NCI-H1105 treated with DMSO at 0.1 percent for 48 hours (cell line): ENCODE results near the gene CCL18.
"Not testable (repeated sequence)": the region's sequence is repeated elsewhere in the genome, so short reads cannot be mapped to it uniquely, and the experiment has no call there.

Source experiments
- DNase-seq: peaks from one replicate; lab custom pipeline; 2025; lab: John Stamatoyannopoulos, UW

CCL18 gene

GRCh38 chr17:36071751-36072150, 7.7 kb downstream of the CCL18 start:
- no peak for DNase-seq

- DNase-seq: peak; percentile 33
Measured at GRCh38 chr17:36072431-36073121, 8.5 kb downstream of the CCL18 start.

DNA sequence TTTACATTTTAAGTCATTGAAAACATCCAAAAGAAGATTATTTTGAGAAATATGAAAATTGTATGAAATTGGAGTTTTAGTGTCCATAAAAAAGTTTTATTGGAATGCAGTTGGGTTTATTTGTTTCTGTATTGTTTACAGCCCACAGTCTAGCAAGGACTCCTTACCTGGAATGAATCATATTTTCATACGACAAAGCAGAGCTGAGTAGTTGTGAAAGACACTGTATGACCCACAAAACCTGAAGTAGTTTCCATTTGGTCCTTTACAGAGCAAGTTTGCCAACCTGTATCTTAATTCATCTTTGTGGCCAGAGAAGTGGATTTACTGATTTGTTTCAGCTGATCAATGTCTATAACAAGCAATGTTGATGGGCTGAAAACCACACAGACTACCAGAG, 10.3 kb downstream of the CCL18 start:
- DNase-seq: no peak

DNA sequence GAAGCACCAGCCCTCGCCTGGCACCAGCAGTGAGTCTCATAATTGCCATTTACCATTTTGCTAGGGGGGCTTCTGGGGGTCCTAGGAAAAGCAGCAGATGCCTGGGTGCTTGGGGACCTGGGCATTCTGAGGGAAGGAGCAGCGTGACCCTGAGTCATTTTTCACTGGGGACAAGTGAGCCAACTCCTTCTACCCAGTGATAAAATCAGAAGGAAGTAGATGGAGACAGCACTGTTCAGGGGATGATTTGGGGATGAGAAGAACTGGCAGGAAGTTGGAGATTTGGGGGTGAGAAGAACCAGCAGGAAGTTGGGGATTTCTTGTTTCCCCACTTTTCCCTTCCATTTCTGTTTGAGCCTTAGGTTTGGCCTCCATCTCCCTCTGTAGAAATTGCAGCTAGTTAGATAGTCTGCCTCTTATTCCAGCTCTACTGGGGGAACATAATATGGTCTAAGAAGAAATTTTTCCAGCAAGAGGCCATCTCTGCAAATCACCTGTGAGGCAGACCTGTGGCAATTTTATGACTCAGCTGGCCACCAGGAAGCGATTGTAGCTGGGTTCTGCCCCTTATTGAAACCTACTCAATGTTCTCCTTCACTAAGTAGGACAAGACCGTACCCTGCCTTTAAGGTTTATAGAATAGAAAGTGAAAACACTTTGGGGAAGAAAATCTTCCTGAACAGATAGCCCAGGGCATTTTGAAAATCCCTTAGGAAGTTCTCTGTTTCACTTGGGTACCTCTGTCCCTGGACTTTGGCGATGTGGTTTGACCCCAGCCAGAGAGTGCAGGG, 17.8 kb downstream of the CCL18 start:
- not testable (repeated sequence) for DNase-seq

- not testable (repeated sequence) for DNase-seq
Measured at GRCh38 chr17:36082482-36083120, 18.5 kb downstream of the CCL18 start.

DNA sequence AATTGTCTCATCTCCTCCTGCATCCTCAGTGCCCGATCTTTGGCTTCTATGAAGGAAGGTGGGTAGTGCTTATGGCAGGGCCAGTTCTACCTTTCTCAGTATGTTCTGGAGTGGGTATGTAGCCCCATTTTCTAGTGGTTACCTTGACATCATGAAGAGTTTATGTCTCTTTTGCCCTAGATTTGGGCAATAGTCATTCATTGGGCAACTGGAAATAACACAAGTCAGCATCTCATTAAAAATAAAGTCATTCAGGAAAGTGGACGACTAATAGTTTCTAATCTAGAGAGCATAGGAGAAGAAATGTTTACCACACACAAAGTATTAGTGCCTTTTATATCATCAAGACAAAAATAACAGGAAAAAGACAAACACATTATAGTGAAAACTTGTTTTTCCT, 19.6 kb downstream of the CCL18 start:
- DNase-seq: not testable (repeated sequence)

DNA sequence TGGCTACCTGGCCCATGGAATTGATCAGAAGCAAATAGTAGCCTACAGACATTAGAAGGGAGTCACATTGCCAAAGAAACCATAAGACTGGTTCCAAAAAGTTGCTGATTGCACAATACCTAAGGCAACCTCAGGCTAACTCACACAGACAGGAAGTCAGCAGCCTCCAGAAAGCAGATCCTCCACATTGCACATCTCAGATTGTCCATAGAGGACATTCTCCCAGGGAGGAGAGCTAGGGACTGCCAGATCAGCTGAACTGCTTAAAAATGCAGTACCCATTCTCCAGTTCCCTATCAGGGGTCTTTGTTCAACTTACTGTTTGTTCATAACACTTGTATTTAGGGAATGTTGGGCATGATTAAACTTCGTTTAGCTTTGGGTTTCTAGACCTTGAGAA, 21.7 kb downstream of the CCL18 start:
- DNase-seq: no peak

DNA sequence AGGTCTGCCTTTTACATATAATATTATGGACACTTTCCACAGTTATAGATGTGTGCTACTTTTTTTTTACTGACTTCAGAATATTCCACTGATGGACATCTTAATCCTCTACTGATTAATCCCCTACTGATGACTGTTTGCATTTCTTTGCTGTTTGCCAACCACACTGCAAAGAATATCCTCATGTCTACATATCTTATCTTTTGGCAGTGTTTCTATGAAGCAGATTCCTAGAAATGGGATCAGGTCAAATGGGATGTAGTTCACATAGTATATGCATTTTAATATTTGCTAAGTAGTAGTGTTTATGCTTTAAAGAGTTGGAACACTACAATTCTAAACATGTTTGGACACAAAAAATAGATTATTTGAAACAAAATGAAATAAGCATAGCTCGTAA, 22.7 kb downstream of the CCL18 start:
- no peak for DNase-seq

- DNase-seq: not testable (repeated sequence)
Measured at GRCh38 chr17:36087471-36087870, 23.4 kb downstream of the CCL18 start.

DNA sequence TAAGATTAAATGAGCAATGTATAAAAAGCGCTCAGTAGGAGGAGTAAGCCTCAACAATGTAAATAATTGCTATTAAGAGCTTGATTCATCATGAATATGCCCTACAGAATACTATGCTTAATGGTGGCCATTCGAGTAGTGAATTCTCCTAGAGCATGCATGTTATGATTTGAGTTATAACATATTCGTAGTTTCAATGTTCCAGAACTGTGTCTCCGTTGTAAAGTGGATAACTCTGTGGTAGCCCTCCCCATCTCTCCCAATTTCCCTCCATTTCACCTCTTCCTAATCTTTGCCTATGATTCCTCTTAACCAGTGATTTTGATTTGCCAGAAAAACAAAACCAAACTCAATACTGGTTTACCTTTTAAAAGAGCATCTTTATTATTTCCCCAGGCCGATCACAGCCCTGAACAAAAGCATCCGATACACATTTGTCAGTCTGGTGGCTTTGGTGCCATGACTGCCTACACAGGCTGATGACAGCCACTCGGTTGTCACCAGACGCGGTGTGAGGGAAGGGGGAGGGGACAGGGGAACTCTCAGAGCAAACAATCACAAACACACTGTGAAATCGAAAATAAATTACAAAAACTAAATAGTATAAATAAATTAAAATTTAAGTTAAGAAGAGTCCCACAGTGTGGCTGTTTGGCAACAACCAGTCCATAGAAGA, 24.0 kb downstream of the CCL18 start:
- not testable (repeated sequence) for DNase-seq

DNA sequence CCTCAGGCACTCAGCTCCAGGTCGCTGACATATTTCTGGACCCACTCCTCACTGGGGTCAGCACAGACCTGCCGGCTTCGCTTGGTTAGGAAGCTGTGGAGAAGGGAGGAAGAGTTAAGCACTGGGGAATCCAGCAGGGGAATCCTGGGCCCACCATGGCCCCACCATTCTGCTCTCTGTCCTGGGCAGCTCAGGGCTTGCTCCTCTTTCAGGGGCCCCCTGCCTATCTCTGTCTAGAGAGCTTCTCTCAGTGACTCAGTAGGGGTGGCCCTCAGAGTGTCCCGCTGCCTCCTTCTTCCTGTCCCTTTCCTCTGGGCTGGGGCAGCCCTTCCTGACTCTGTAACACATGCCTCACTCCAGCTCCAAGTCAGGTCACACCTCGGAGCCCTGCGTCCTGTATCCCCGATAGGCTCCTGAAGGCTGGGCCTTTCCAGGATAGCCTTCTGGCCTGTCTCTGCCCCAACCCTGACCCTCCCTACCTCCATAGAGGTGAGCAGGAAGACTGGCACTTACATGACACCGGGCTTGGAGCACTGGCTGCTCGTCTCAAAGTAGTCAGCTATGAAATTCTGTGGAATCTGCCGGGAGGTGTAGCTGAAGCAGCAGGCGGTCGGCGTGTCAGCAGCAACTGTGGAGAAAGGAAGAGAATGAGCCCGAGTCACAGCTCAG, 24.7 kb downstream of the CCL18 start:
- no peak for DNase-seq

- DNase-seq: no peak
Measured at GRCh38 chr17:36089339-36089865, 25.3 kb downstream of the CCL18 start.

DNA sequence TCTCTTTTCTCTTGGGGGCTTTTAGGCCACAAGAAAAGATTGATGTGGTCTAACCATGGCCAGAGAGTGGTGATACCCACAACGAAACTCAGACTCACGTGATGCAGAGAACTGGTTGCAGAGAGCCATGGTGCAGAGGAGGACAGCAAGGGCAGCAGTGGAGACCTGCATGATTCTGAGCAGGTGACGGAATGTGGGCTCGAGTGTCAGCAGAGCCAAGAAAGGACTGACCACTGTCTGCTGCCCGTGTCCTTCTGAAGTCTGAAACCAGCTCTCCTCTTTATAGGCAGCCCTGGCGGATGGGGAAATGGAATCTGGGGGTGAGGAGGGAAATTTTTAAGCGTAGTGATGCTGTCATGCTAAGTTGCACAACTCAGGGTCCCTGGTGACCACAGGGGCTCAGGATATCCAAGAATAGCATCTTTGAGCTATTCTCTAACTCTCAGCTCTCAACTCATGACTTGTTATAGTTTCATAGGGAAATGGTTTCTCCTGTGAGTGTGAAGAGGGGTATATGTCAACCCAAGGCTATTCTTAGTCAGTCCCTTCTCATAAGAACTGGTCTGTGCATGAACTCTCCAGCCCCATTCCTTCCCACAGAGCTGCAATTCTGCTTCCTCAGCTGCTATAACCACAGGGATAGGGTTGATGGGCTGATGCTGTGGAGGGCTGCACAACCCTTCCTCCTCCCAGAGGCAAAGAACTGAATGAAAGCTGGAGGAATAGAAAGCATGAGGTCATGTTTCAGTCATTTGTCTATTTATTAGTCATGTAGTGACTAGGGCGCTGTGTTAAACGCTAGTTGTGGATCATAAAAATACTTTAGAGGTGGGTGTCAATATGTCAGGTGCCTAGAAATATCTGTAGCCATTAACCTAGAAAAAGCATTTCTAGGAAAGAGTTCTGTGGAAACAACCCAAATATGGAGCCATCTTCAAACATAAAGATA, 26.1 kb downstream of the CCL18 start, which contains the start of gene CCL3:
CCL3 (minus strand) TSS at position 256 of the 949 bp plus-strand sequence; CDS start at position 171, 85 bp downstream.
- DNase-seq: no peak

- no peak for DNase-seq
Measured at GRCh38 chr17:36092230-36092629, 28.2 kb downstream of the CCL18 start.

- DNase-seq: not testable (repeated sequence)
Measured at GRCh38 chr17:36092715-36093114, 28.6 kb downstream of the CCL18 start.

DNA sequence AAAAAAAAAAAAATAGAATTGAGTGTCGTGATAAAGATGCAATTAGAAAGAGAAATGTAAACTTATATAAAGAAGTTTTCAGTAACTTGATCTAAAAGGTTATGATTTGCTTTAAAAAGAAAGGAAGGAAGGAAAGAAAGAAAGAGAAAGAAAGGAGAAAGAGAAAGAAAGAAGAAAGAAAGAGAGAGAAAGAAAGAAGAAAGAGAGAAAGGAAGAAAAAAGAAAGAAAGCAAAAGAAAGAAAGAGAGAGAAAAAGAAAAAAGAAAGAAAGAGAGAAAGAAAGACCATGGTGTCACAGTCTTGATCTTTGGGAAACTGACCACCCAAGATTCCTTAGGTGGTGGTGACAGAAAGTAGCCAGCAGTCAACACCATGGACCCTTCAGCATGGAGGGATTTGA, 30.2 kb downstream of the CCL18 start:
- no peak for DNase-seq

DNA sequence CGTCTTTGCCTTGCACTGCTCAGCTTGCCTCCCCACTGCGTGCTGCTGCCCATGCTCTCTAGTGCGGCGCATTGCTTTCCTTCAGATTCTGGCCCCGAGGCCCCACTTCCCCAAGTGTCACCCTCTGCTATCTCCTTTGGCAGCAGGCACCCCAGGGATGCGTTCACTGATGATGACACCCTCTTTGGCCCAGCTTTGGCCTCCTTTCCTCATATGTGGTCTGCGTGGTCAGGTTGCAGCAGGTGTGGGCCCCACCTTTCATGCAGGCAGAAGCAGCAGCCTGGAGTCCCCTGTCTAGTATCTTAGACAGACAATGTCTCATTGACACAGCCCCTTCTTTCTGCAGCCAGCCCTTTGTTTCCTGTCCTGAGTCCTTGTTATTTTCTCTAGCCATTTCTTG, 30.7 kb downstream of the CCL18 start:
- no peak for DNase-seq

DNA sequence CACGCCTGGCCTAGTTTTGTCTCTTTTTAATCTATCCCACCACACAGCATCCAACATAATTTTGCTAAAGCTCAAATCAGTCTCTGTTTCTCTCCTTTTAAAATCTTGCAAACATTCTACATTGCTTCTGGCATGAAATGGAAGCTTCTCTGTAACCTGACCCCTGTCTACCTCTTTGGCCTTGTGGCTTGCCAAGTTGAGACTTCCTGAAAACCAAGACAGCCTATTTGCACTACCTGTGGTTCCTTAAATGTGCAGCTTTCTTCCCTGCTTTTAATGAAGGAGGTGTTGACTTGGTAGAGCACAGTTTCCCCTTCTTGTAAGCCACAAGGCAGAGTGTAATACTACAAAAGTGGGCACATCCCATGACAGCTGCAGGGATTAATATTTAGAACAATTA, 31.9 kb downstream of the CCL18 start:
- no peak for DNase-seq

- DNase-seq: not testable (repeated sequence)
Measured at GRCh38 chr17:36099004-36099403, 34.9 kb downstream of the CCL18 start.

DNA sequence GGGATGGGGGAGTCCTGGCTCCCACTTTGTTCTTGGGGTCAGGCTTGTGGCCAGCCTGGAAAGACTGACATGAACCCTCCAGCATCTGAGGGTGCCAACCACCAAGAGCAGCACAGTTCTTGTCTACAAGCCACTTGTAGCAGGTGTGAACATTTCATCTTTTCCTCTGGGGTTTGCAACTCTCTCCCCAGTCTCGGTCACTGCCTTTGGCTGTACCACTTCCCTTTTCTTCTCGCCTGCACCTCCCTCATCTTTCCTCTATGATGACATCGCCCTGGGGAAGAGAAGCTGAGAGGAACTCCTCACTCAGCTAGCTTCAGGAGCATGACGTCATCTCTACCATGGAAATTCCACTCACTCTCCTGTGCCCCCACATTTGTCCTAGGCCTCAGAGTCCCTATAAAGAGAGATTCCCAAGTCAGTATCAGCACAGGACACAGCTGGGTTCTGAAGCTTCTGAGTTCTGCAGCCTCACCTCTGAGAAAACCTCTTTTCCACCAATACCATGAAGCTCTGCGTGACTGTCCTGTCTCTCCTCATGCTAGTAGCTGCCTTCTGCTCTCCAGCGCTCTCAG, 39.4 kb downstream of the CCL18 start, which contains the start of gene CCL4:
CCL4 (plus strand) TSS at position 427 of the 575 bp plus-strand sequence; CDS start at position 506, 79 bp downstream.
- DNase-seq: not testable (repeated sequence)
